Activated CD4-positive, alpha-beta T cell treated with anti-CD3 and anti-CD28 coated beads, Interleukin-2, amount 50 U/mL, for 16 hours (primary cell): Measurements from ENCODE around the gene CABP4.
A peak's percentile ranks its signal among the peaks of the same experiment; 100 is the strongest.

Source experiments
- DNase-seq: peaks from one replicate; pipeline ENCODE4 v3.0.0-alpha.2; 2020

Gene CABP4

DNA sequence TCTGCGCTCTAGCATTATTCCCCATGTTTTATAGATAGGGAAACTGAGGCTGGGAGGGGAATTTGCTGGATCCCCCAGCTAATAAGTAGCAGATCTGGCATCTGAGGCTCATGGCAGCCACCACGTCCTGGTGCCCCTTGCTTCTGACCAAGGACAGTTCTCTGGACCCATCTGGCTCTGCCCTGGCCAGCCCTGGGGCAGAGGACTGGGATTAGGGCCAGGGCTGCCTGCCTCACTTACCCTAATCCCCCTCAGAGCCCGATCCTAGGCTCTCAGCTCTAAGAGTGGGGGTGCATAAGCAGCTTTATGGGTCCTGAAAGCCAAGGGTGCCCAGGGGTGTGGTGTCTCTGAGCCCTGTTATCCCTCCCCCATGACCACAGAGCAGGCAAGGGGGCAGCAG is at the start of gene CABP4:
Gene CABP4, plus strand, starts transcription at position 301 of the 400 bp plus-strand sequence. Its CDS starts 70 bp downstream, at position 371.
- no peak for DNase-seq

GRCh38 chr11:67405688-67406339 is 49.3 kb upstream of the CABP4 start:
- no peak for DNase-seq

DNA sequence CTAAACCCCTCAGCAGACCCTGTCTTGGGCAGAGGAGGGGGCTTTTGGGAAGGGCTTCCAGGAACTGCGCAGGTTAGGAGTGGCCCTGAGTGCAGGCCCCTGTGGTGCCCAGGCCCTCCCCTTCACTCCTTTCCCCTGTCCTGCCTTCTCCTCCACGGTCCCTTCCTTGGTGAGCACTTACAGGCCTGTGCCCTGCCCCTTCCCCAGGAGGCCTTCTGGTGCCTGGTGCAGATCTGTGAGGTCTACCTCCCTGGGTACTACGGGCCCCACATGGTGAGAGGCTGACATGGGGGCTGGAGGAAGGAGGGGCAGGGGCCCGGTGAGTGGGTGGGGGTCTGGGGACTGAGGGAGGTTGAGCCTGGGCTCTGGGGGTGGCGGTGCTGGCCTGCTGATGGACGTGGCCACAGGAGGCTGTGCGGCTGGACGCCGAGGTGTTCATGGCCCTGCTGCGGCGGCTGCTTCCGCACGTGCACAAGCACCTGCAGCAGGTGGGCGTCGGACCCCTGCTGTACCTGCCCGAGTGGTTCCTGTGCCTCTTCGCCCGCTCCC is 48.7 kb upstream of the CABP4 start:
- DNase-seq, result no peak

- no peak for DNase-seq
These were observed 48.0 kb upstream of the CABP4 start for GRCh38 chr11:67406969-67407687.

- no peak for DNase-seq
These were observed 47.4 kb upstream of the CABP4 start for GRCh38 chr11:67407688-67408163.

DNA sequence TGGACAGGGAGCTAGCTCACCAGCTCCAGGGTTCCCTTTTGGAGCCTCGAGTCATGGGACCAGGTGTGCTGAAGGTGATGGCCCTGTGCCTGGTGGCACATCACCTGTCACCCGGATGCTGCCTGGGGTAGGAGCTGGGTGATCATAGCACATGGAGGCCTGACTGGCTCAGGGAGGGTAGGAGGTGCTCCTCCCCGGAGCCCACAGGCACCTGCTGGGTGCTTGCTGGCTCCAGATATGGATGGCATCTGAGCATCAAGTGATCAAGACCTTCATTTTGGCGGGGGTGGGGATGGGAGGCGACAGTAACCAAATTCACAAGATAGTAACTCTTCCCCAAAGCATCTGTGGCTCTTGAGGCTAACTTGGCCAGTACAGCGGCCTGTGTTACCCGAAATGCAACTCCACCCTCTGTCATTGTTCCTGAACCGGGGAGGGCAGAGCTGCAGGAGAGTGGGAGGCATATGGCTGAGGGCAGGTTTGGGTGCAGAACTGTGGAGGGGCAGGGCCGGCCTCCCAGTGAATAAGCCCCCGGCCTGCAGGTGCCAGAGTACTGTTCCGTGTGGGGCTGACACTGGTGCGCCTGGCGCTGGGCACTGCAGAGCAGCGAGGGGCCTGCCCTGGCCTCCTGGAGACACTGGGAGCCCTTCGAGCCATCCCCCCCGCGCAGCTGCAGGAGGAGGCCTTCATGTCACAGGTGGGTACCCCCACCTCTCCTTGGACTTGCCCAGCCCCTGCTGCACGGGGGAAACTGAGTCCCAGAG is 46.5 kb upstream of the CABP4 start:
- DNase-seq, result peak; percentile 46

- DNase-seq, result peak; percentile 89
These were observed 45.9 kb upstream of the CABP4 start for GRCh38 chr11:67409261-67409666.

- DNase-seq, result no peak
These were observed 45.3 kb upstream of the CABP4 start for GRCh38 chr11:67409781-67410368.

DNA sequence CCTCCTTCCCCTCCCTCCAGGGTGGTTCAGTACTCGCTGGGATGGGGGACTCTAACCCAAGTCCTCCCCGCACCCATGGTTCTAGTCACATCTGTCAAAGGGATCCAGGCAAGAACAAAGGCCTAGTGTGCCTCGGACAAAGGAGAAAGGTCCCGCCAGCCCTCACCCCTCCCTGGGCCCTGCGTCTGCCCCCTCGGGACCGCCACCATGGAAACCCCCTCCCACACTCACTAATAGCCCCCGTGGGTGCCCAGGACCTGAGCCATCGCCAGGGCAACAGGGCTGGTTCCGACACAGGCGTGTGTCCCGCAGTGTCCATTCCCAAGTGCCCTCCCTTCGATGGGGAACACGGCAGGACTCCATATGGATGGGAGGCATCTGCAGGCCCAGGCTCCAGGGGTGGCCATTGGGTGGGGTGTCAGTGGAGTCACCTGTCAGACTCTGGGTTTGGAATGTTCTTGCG is 44.8 kb upstream of the CABP4 start:
- no peak for DNase-seq

GRCh38 chr11:67410984-67411784 is 44.0 kb upstream of the CABP4 start:
- no peak for DNase-seq

- DNase-seq, result no peak
These were observed 43.4 kb upstream of the CABP4 start for GRCh38 chr11:67411785-67412152.

GRCh38 chr11:67412495-67413179 is 42.5 kb upstream of the CABP4 start:
- no peak for DNase-seq

- no peak for DNase-seq
These were observed 41.8 kb upstream of the CABP4 start for GRCh38 chr11:67413266-67413849.

- no peak for DNase-seq
These were observed 39.5 kb upstream of the CABP4 start, which contains the start of gene CARNS1 for GRCh38 chr11:67415501-67416304. Gene CARNS1, plus strand, starts transcription at chr11:67415678. Its CDS starts 522 bp downstream, at chr11:67416200.

- DNase-seq, result no peak
These were observed 38.5 kb upstream of the CABP4 start for GRCh38 chr11:67416416-67417335.

DNA sequence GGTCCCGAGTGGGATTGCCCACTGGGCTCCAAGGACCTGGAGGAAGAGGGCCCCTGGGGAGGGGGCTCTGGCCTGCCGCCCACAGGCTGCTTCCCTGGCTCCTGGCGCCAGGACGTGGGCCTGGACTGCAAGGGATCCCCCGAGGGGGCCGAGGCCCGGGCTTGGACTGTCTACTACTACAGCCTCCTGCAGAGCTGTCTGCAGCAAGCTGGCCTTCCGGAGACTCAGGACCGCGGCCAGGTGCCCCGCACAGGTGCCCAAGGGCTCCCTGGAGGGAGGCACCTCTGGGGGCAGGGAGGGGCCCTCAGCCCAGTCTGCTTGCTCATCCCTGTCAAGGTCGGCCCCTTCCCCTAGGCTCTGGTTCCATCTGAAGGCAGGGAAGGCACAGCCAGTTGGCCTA is 37.7 kb upstream of the CABP4 start:
- no peak for DNase-seq

DNA sequence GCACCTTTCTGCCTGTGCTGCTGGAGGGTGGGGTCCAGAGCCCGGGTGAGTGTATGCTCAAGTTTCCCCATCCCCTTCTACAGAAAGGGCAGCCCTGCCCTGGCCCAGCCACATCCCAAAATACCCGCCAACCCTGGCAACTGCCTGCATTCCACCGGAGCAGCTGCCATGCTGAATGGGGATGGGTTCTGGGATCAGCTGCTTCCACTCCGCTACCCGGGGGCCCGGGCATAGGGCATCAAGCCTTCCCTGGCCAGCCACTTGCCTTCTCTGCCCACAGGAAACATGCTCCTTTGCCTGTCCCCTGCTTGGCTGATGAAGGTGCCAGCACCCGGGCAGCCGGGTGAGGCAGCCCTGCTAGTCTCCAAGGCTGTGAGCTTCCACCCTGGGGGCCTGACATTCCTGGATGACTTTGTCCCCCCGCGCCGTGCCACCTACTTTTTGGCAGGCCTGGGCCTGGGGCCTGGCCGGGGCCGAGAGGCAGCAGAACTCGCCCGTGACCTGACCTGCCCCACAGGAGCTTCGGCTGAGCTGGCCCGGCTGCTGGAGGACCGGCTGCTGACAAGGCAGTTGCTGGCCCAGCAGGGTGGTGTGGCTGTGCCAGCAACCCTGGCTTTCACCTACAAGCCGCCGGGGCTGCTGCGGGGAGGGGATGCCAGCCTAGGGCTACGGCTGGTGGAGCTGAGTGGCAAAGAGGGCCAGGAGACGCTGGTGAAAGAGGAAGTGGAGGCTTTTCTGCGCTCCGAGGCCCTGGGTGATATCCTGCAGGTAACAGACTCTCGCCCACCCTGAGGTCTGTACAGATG is 36.5 kb upstream of the CABP4 start:
- no peak for DNase-seq
